Measurements from ENCODE around the gene SARM1.

- TF ChIP-seq CTCF (conservative IDR thresholded peaks at IDR 0.05) (no peak), EZH2 (IDR thresholded peaks at IDR 0.05; ENCODE audit: low read depth) (no peak)
Observed at GRCh38 chr17:28390563-28390962, 19.1 kb downstream of the SARM1 start.

Measured in PC-9 (cell line).